SK-N-SH treated with all-trans-retinoic acid at 6 μM for 48 hours (cell line): ENCODE measurements around the gene ETF1.

ENCODE experiments used
- ATAC-seq: fragments of 200-7000 bp; cut with Tn5 transposase; 3 replicates; pipeline ENCODE4 v1.9.1; 2020; ENCODE audit warnings: mild to moderate bottlenecking, moderate library complexity
- ARNTL ChIP-seq: fragments of 450-650 bp; formaldehyde crosslinking; IDR thresholded peaks from 2 replicates; pipeline ENCODE4 v1.5.0; 2020; ENCODE audit warnings: low read depth, mild to moderate bottlenecking, moderate library complexity, borderline replicate concordance
- BACH2 ChIP-seq: fragments of 250-450 bp; sonication (Bioruptor Pico); IDR thresholded peaks from 2 replicates; pipeline ENCODE4 v1.9.0; 2021; ENCODE audit warnings: mild to moderate bottlenecking, borderline replicate concordance
- CREB5 ChIP-seq: fragments of 250-450 bp; sonication (Bioruptor Pico); IDR thresholded peaks from 2 replicates; pipeline ENCODE4 v1.5.1; 2020; ENCODE audit warnings: low read depth, mild to moderate bottlenecking, moderate library complexity
- CSDC2 ChIP-seq: fragments of 250-450 bp; sonication (Bioruptor Pico); IDR thresholded peaks from 2 replicates; pipeline ENCODE4 v1.5.0; 2020; ENCODE audit warnings: mild to moderate bottlenecking, moderate library complexity
- CSRNP3 ChIP-seq: fragments of 250-450 bp; sonication (Bioruptor Pico); IDR thresholded peaks from 2 replicates; pipeline ENCODE4 v1.5.1; 2021; ENCODE audit warnings: mild to moderate bottlenecking, moderate library complexity
- ESRRG ChIP-seq: fragments of 250-450 bp; sonication (Bioruptor Pico); IDR thresholded peaks from 2 replicates; pipeline ENCODE4 v1.6.1; 2021; ENCODE audit warnings: mild to moderate bottlenecking
- GLIS3 ChIP-seq: fragments of 250-450 bp; sonication (Bioruptor Pico); IDR thresholded peaks from 2 replicates; pipeline ENCODE4 v1.5.0; 2020; ENCODE audit warnings: mild to moderate bottlenecking, moderate library complexity
- ISL1 ChIP-seq: fragments of 250-450 bp; sonication (Bioruptor Pico); IDR thresholded peaks from 2 replicates; pipeline ENCODE4 v2.1.2; 2022; ENCODE audit warnings: mild to moderate bottlenecking, moderate library complexity
- OSR1 ChIP-seq: fragments of 250-450 bp; sonication (Bioruptor Pico); IDR thresholded peaks from 2 replicates; pipeline ENCODE4 v1.8.0; 2022; ENCODE audit warnings: moderate library complexity, mild to moderate bottlenecking, inconsistent platforms
- PATZ1 ChIP-seq: fragments of 250-450 bp; sonication (Bioruptor Pico); IDR thresholded peaks from 2 replicates; pipeline ENCODE4 v1.8.0; 2020; ENCODE audit warnings: mild to moderate bottlenecking, moderate library complexity, borderline replicate concordance
- POU6F1 ChIP-seq: fragments of 250-450 bp; sonication (Bioruptor Pico); IDR thresholded peaks from 2 replicates; pipeline ENCODE4 v1.8.0; 2021; ENCODE audit warnings: low read depth, mild to moderate bottlenecking, moderate library complexity, borderline replicate concordance
- PPARA ChIP-seq: fragments of 250-450 bp; sonication (Bioruptor Pico); IDR thresholded peaks from 2 replicates; pipeline ENCODE4 v1.5.0; 2020; ENCODE audit warnings: mild to moderate bottlenecking, borderline replicate concordance
- RARB ChIP-seq: fragments of 250-450 bp; sonication (Bioruptor Pico); IDR thresholded peaks from 2 replicates; pipeline ENCODE4 v1.8.0; 2021; ENCODE audit warnings: mild to moderate bottlenecking, moderate library complexity
- SNAI2 ChIP-seq: fragments of 250-450 bp; sonication (Bioruptor Pico); IDR thresholded peaks from 2 replicates; pipeline ENCODE4 v1.5.0; 2020; ENCODE audit warnings: mild to moderate bottlenecking, moderate library complexity
- TSHZ2 ChIP-seq: fragments of 250-450 bp; sonication (Bioruptor Pico); IDR thresholded peaks from 2 replicates; pipeline ENCODE4 v1.5.0; 2020; ENCODE audit warnings: mild to moderate bottlenecking, moderate library complexity
- ZFP3 ChIP-seq: fragments of 250-450 bp; sonication (Bioruptor Pico); IDR thresholded peaks from 2 replicates; pipeline ENCODE4 v1.5.0; 2020; ENCODE audit warnings: mild to moderate bottlenecking, moderate library complexity
- ZFP30 ChIP-seq: fragments of 450-650 bp; formaldehyde crosslinking; IDR thresholded peaks from 2 replicates; pipeline ENCODE4 v1.5.0; 2022; ENCODE audit warnings: mild to moderate bottlenecking, moderate library complexity
- ZNF565 ChIP-seq: fragments of 450-650 bp; formaldehyde crosslinking; conservative IDR thresholded peaks from 2 replicates; pipeline ENCODE4 v1.5.0; 2020; ENCODE audit warnings: low read depth, mild to moderate bottlenecking, moderate library complexity
- ZNF8 ChIP-seq: fragments of 450-650 bp; formaldehyde crosslinking; IDR thresholded peaks from 2 replicates; pipeline ENCODE4 v1.5.0; 2020; ENCODE audit warnings: mild to moderate bottlenecking, moderate library complexity

Gene ETF1

GRCh38 chr5:138491669-138492559, 51.1 kb downstream of the ETF1 start (continued):
- TF ChIP-seq CSRNP3 (CRISPR knock-in tag) (no peak), TSHZ2 (no peak), ARNTL (CRISPR knock-in tag) (no peak), SNAI2 (no peak), ZNF8 (no peak), BACH2 (CRISPR knock-in tag) (no peak), OSR1 (CRISPR knock-in tag) (no peak), RARB (CRISPR knock-in tag) (no peak), GLIS3 (CRISPR knock-in tag) (no peak)
- TF ChIP-seq, all 23 proteins: peak for 0

- no peak for ATAC-seq
- TF ChIP-seq SNAI2: no peak
- TF ChIP-seq ISL1 (CRISPR knock-in tag): no peak
- TF ChIP-seq CREB5 (CRISPR knock-in tag): no peak
- TF ChIP-seq ZNF8: no peak
- no peak for TF ChIP-seq ZFP30 (CRISPR knock-in tag)
- TF ChIP-seq POU6F1 (CRISPR knock-in tag): no peak
- no peak for TF ChIP-seq BACH2 (CRISPR knock-in tag)
These were observed 51.8 kb downstream of the ETF1 start for GRCh38 chr5:138491284-138491648.

GRCh38 chr5:138490648-138491283, 52.3 kb downstream of the ETF1 start:
- TF ChIP-seq ZNF565: no peak
- TF ChIP-seq PPARA: no peak
- TF ChIP-seq ZFP30 (CRISPR knock-in tag): no peak
- no peak for TF ChIP-seq CSDC2 (CRISPR knock-in tag)
- TF ChIP-seq CSRNP3 (CRISPR knock-in tag): no peak
- TF ChIP-seq ESRRG (CRISPR knock-in tag): no peak
- TF ChIP-seq BACH2 (CRISPR knock-in tag): no peak
- no peak for ATAC-seq

- ATAC-seq: no peak
- no peak for TF ChIP-seq GLIS3 (CRISPR knock-in tag)
- TF ChIP-seq PATZ1 (CRISPR knock-in tag): no peak
- TF ChIP-seq ZNF565: no peak
- no peak for TF ChIP-seq POU6F1 (CRISPR knock-in tag)
- TF ChIP-seq BACH2 (CRISPR knock-in tag): no peak
- no peak for TF ChIP-seq ZFP3 (CRISPR knock-in tag)
These were observed 53.4 kb downstream of the ETF1 start for GRCh38 chr5:138489683-138490061.
